H1 (cell line): ENCODE measurements around the gene SLC6A7. TPM values are rescaled to one million over a fixed set of nuclear protein-coding genes. Genes with fewer than 3 reads are reported as not detected.

ENCODE experiments used
- CTCF ChIA-PET: fragments of 300-600 bp; sonication (Branson Sonifier 250); formaldehyde crosslinking; loops from one replicate; lab custom pipeline; 2021; ENCODE audit not compliant: partially characterized antibody; lab: Charles Lee
- POLR2A ChIA-PET: fragments of 300-600 bp; sonication (Branson Sonifier 250); formaldehyde crosslinking; loops from one replicate; lab custom pipeline; 2021; ENCODE audit warnings: inconsistent platforms; ENCODE audit not compliant: partially characterized antibody; lab: Charles Lee
- DNase-seq, 2 experiments: peaks; one replicate each; pipeline versions ENCODE4 v3.0.0 to v3.0.0-alpha.2; 2010 to 2022; ENCODE audit warnings: low spot score in 2 of 2, low read depth in 1 of 2, mixed read lengths in 1 of 2
- FAIRE-seq: peaks from 2 replicates; lab custom pipeline; 2011; peaks lifted over from hg19 to GRCh38; lab: Jason Lieb, UNC
- H2AFZ ChIP-seq: 2 replicates; pipeline ENCODE4 v1.8.1; 2012; ENCODE audit warnings: low read length, inconsistent platforms
- H2AK5ac ChIP-seq: 2 replicates; pipeline ENCODE4 v1.6.1; 2013; ENCODE audit warnings: low read depth, low read length
- H2BK120ac ChIP-seq: replicated peaks from 2 replicates; pipeline ENCODE3; 2013; ENCODE audit warnings: low read depth, low read length, inconsistent platforms
- H2BK12ac ChIP-seq: 2 replicates; pipeline ENCODE4 v1.6.1; 2013; ENCODE audit warnings: low read depth, low read length
- H2BK15ac ChIP-seq: 2 replicates; pipeline ENCODE4 v1.6.1; 2013; ENCODE audit warnings: low read length
- H2BK20ac ChIP-seq: 2 replicates; pipeline ENCODE4 v1.6.1; 2013; ENCODE audit warnings: low read length
- H2BK5ac ChIP-seq: 2 replicates; pipeline ENCODE4 v1.6.1; 2013; ENCODE audit warnings: low read depth, low read length
- H3K14ac ChIP-seq: 2 replicates; pipeline ENCODE4 v1.6.1; 2013; ENCODE audit warnings: inconsistent platforms; ENCODE audit not compliant: insufficient read length
- H3K18ac ChIP-seq: 2 replicates; pipeline ENCODE4 v1.6.1; 2013; ENCODE audit warnings: low read length; ENCODE audit errors: extremely low read depth
- H3K23ac ChIP-seq: 2 replicates; pipeline ENCODE4 v1.6.1; 2013; ENCODE audit warnings: inconsistent platforms; ENCODE audit not compliant: insufficient read length
- H3K23me2 ChIP-seq: 2 replicates; pipeline ENCODE4 v1.6.1; 2013; ENCODE audit warnings: low read depth, low read length
- H3K27ac ChIP-seq: 2 replicates; pipeline ENCODE4 v1.6.1; 2011; ENCODE audit warnings: low read depth, low read length, inconsistent platforms
- H3K27me3 ChIP-seq, 4 experiments: replicated peaks in 1 of 4; 1 replicate in 1 of 4; 2 replicates in 3 of 4; pipeline versions ENCODE4 v1.6.1 to v1.8.1; 2011 to 2013; ENCODE audit warnings: low read length in 3 of 4, mild to moderate bottlenecking in 3 of 4, inconsistent platforms in 2 of 4, mixed read lengths in 2 of 4, moderate library complexity in 1 of 4; ENCODE audit not compliant: control insufficient read depth in 3 of 4, insufficient read depth in 3 of 4; ENCODE audit errors: extremely low read depth in 1 of 4
- H3K36me3 ChIP-seq, 4 experiments: 2 replicates each; pipeline versions ENCODE4 v1.6.1 to v1.8.1; 2011 to 2013; ENCODE audit warnings: mild to moderate bottlenecking in 4 of 4, low read length in 3 of 4, moderate library complexity in 2 of 4, control low read depth in 1 of 4, inconsistent platforms in 1 of 4; ENCODE audit not compliant: insufficient read depth in 4 of 4, control insufficient read depth in 2 of 4
- H3K4ac ChIP-seq: replicated peaks from 2 replicates; pipeline ENCODE3; 2013; ENCODE audit warnings: low read length, low read depth, mixed read lengths, inconsistent platforms; ENCODE audit not compliant: insufficient read length
- H3K4me1 ChIP-seq, 4 experiments: replicated peaks in 1 of 4; 1 replicate in 1 of 4; 2 replicates in 3 of 4; pipeline versions ENCODE4 v1.6.1 to v1.8.1; 2011 to 2013; ENCODE audit warnings: low read length in 3 of 4, inconsistent platforms in 2 of 4, mixed read lengths in 1 of 4; ENCODE audit not compliant: insufficient read depth in 4 of 4, control insufficient read depth in 3 of 4
- H3K4me2 ChIP-seq, 2 experiments: 2 replicates each; pipeline versions ENCODE4 v1.6.1 to v1.8.1; 2011 to 2013; ENCODE audit warnings: low read depth in 2 of 2, low read length in 2 of 2, control low read depth in 1 of 2, inconsistent platforms in 1 of 2, mild to moderate bottlenecking in 1 of 2; ENCODE audit not compliant: insufficient read depth in 1 of 2
- H3K4me3 ChIP-seq, 4 experiments: fragments of 200-600, 300-600 bp in 1 of 4; sonication (generic), shearing (Covaris generic), sonication (Bioruptor Twin) in 1 of 4; 2 replicates each; pipeline versions ENCODE4 v1.5.1 to v1.8.1; 2011 to 2016; ENCODE audit warnings: low read length in 4 of 4, low read depth in 3 of 4, control low read depth in 2 of 4, inconsistent platforms in 2 of 4, mild to moderate bottlenecking in 2 of 4, mixed read lengths in 1 of 4, moderate library complexity in 1 of 4; ENCODE audit not compliant: insufficient read depth in 2 of 4; ENCODE audit errors: extremely low read depth in 1 of 4
- H3K56ac ChIP-seq: replicated peaks from 2 replicates; pipeline ENCODE3; 2013; ENCODE audit warnings: low read depth, mild to moderate bottlenecking, mixed read lengths, low read length, inconsistent platforms; ENCODE audit not compliant: insufficient read length
- H3K79me1 ChIP-seq: 2 replicates; pipeline ENCODE4 v1.6.1; 2013; ENCODE audit warnings: low read depth, low read length, control low read depth
- H3K79me2 ChIP-seq, 2 experiments: 2 replicates each; pipeline versions ENCODE4 v1.6.1 to v1.8.1; 2012 to 2013; ENCODE audit warnings: low read length in 2 of 2, mild to moderate bottlenecking in 2 of 2, inconsistent platforms in 1 of 2; ENCODE audit not compliant: insufficient read depth in 2 of 2, control insufficient read depth in 1 of 2
- H3K9ac ChIP-seq, 4 experiments: replicated peaks in 1 of 4; 1 replicate in 1 of 4; 2 replicates in 3 of 4; pipeline versions ENCODE4 v1.6.1 to v1.8.1; 2011 to 2013; ENCODE audit warnings: low read depth in 3 of 4, low read length in 3 of 4, control low read depth in 2 of 4, mild to moderate bottlenecking in 2 of 4, moderate library complexity in 2 of 4, inconsistent platforms in 1 of 4; ENCODE audit errors: extremely low read depth in 1 of 4
- H3K9me3 ChIP-seq, 2 experiments: 2 replicates each; pipeline versions ENCODE4 v1.6.1 to v1.8.1; 2012 to 2013; ENCODE audit warnings: mild to moderate bottlenecking in 2 of 2, moderate library complexity in 2 of 2, control low read depth in 1 of 2, inconsistent platforms in 1 of 2, low read depth in 1 of 2, low read length in 1 of 2, mixed read lengths in 1 of 2; ENCODE audit not compliant: insufficient read depth in 2 of 2
- H4K20me1 ChIP-seq, 2 experiments: replicated peaks in 1 of 2; 2 replicates each; pipeline versions ENCODE3 to v1.8.1; 2011 to 2013; ENCODE audit warnings: inconsistent platforms in 2 of 2, low read length in 2 of 2, mild to moderate bottlenecking in 1 of 2; ENCODE audit not compliant: insufficient read depth in 2 of 2, control insufficient read depth in 1 of 2
- H4K5ac ChIP-seq: 2 replicates; pipeline ENCODE4 v1.6.1; 2013; ENCODE audit warnings: low read length, low read depth, mixed read lengths, inconsistent platforms; ENCODE audit not compliant: insufficient read length
- H4K8ac ChIP-seq: 2 replicates; pipeline ENCODE4 v1.8.0; 2013; ENCODE audit warnings: mild to moderate bottlenecking, moderate library complexity, low read length, inconsistent platforms; ENCODE audit not compliant: insufficient read depth; ENCODE audit errors: extremely low read depth
- H4K91ac ChIP-seq: replicated peaks from 2 replicates; pipeline ENCODE3; 2013; ENCODE audit warnings: low read length, mixed read lengths, inconsistent platforms; ENCODE audit not compliant: insufficient read length
- EGR1 ChIP-seq: IDR thresholded peaks from 2 replicates; pipeline ENCODE4 v1.6.1; 2011; ENCODE audit warnings: low read depth, low read length, borderline replicate concordance
- SIN3A ChIP-seq, 2 experiments: IDR thresholded peaks in 1 of 2; conservative IDR thresholded peaks in 1 of 2; 2 replicates each; pipeline ENCODE4 v1.6.1; 2011 to 2012; ENCODE audit warnings: low read length in 2 of 2, improper control_type of control experiment in 1 of 2, low read depth in 1 of 2, mild to moderate bottlenecking in 1 of 2
- SP4 ChIP-seq: IDR thresholded peaks from 2 replicates; pipeline ENCODE4 v1.6.1; 2012; ENCODE audit warnings: low read length, inconsistent platforms
- WGBS, 2 experiments: shearing (Covaris generic) in 1 of 2; methylation state at CpG; one replicate each; pipeline versions ENCODE4 v1.1.6 to v1.1.7; 2013 to 2015; ENCODE audit warnings: low lambda C conversion rate in 2 of 2, mixed read lengths in 2 of 2, inconsistent platforms in 1 of 2, low coverage in 1 of 2, missing lambda C conversion rate in 1 of 2; ENCODE audit not compliant: insufficient replicate concordance in 2 of 2, insufficient coverage in 1 of 2, insufficient read length in 1 of 2; ENCODE audit errors: extremely low coverage in 1 of 2, missing lambda C conversion rate in 1 of 2; 5-methylcytosine and 5-hydroxymethylcytosine counted together
- polyA plus RNA-seq, 7 experiments: library from polyadenylated mRNA; depleted of rRNA in 3 of 7; stranded (reverse) in 5 of 7; unstranded in 2 of 7; fragments of >200 nt in 5 of 7; fragments of 200-250 nt in 2 of 7; gene quantifications; 1 replicate in 5 of 7; 2 replicates in 1 of 7; 4 replicates in 1 of 7; pipeline versions ENCODE4 v1.2.1 to v1.2.3, GENCODE V29; 2011 to 2013; ENCODE audit warnings: missing spikeins in 2 of 7, mixed read lengths in 2 of 7
- total RNA-seq: library from RNA; stranded (reverse); fragmentation: NEBNext Ultra II Directional; extraction: Animal tissue kit (Norgen Biotek cat#: 25700); gene quantifications from 2 replicates; pipeline ENCODE4 v1.2.1, GENCODE V29; 2021

The SLC6A7 gene
- total and polyA plus RNA-seq, 2 of the 8 experiments (the other 6 are each of a cell fraction or from before 2014, with no cell fraction given) = 0.07 to 0.12 TPM

GRCh38 chr5:150172556-150172955 is 17.3 kb upstream of the SLC6A7 start:
- Histone ChIP-seq H2BK20ac (no peak overlapping the region), H2BK15ac (no peak overlapping the region), H3K4me1 (peaks cover 0 to 3% (median under 1%) of the 10 kb centered on the region in 4 experiments; a peak in 4 of 7 replicates), H3K56ac (no peak overlapping the region), H2BK120ac (no peak overlapping the region), H3K79me2 (no peaks in the 10 kb centered on the region), H3K23me2 (no peaks in the 10 kb centered on the region), H2AK5ac (no peak overlapping the region), H2BK12ac (no peak overlapping the region), H4K5ac (no peak overlapping the region), H3K9me3 (no peaks in the 10 kb centered on the region), H4K8ac (no peak overlapping the region), H3K23ac (no peak overlapping the region), H3K9ac (no peak overlapping the region), H4K91ac (no peak overlapping the region), H2BK5ac (no peak overlapping the region), H3K27me3 (peaks cover 27 to 48% (median 42%) of the 10 kb centered on the region in 4 experiments), H3K36me3 (no peaks in the 10 kb centered on the region), H3K18ac (no peak overlapping the region), H3K79me1 (no peaks in the 10 kb centered on the region; the same call in 1 of the 2 replicates), H2AFZ (no peak overlapping the region), H3K14ac (no peak overlapping the region), H3K4me2 (no peak overlapping the region), H3K27ac (no peak overlapping the region), H3K4me3 (no peak overlapping the region), H3K4ac (no peak overlapping the region), H4K20me1 (peaks cover 1 to 3% of the 10 kb centered on the region in 2 experiments)
- FAIRE-seq = no peak
- no peak for DNase-seq
- ChIA-PET CTCF (interaction anchor here (0.9 to 17.8 kb wide), 16 partner anchors 9 to 179 kb away, joined by 3 to 406 read pairs (median 8); partner anchors contain the start of genes ARSI, CDX1, PDGFRB and SLC6A7), POLR2A (interaction anchor here (1.0 kb wide), 1 partner anchor 42 kb away, joined by 5 read pairs; no protein-coding TSS in a partner anchor)
- 83% methylated on average over 3 of the region's 4 CpGs; no CpG with 5 or more reads in 1 of the 2 experiments for WGBS, 2 experiments
- no peak for TF ChIP-seq SIN3A (conservative IDR thresholded peaks at IDR 0.05 in 1 of 2, IDR thresholded peaks at IDR 0.05 in 1 of 2; ENCODE audit: low read depth in 1 of 2, low read length in 2 of 2)
- TF ChIP-seq EGR1 = no peak
- no peak for TF ChIP-seq SP4
